HepG2 (cell line): ENCODE measurements around the gene DCTN4. TPM values are rescaled to one million over a fixed set of nuclear protein-coding genes. Genes with fewer than 3 reads are reported as not detected.

Experiments
- AGO2 ChIP-seq: fragments of 200-400 bp; formaldehyde crosslinking; optimal IDR thresholded peaks from 2 replicates; pipeline ENCODE3; 2017; ENCODE audit warnings: mild to moderate bottlenecking, low read depth, low read length, moderate library complexity
- CEBPG ChIP-seq: IDR thresholded peaks from 2 replicates; pipeline ENCODE4 v1.6.1; 2016
- ETS1 ChIP-seq: sonication (generic); formaldehyde crosslinking; IDR thresholded peaks from 2 replicates; pipeline ENCODE4 v1.4.0; 2020; ENCODE audit warnings: missing genetic modification reagents
- HNRNPK ChIP-seq: fragments of 200-400 bp; formaldehyde crosslinking; IDR thresholded peaks from 2 replicates; pipeline ENCODE4 v1.6.1; 2018; ENCODE audit warnings: low read length, low read depth, moderate library complexity, mild to moderate bottlenecking; ENCODE audit not compliant: poor library complexity, severe bottlenecking
- KAT8 ChIP-seq: IDR thresholded peaks from 2 replicates; pipeline ENCODE4 v1.6.1; 2016; ENCODE audit warnings: missing genetic modification reagents, missing compliant biosample characterization
- PAWR ChIP-seq: sonication (generic); formaldehyde crosslinking; IDR thresholded peaks from 2 replicates; pipeline ENCODE4 v1.4.0; 2020; ENCODE audit warnings: missing genetic modification reagents, mild to moderate bottlenecking, borderline replicate concordance
- TOPORS ChIP-seq: sonication (generic); formaldehyde crosslinking; IDR thresholded peaks from 2 replicates; pipeline ENCODE4 v1.8.0; 2023; ENCODE audit warnings: mild to moderate bottlenecking, missing genetic modification reagents
- ZNF441 ChIP-seq: sonication (generic); formaldehyde crosslinking; IDR thresholded peaks from 2 replicates; pipeline ENCODE4 v1.7.0; 2021; ENCODE audit warnings: missing genetic modification reagents, borderline replicate concordance
- ZNF687 ChIP-seq: sonication (generic); formaldehyde crosslinking; IDR thresholded peaks from 2 replicates; pipeline ENCODE4 v1.5.1; 2020; ENCODE audit warnings: mild to moderate bottlenecking, missing genetic modification reagents, moderate library complexity
- ZSCAN29 ChIP-seq: sonication (generic); formaldehyde crosslinking; conservative IDR thresholded peaks from 2 replicates; pipeline ENCODE4 v1.4.0; 2020; ENCODE audit warnings: mild to moderate bottlenecking, missing genetic modification reagents
- polyA plus RNA-seq, 8 experiments: library from polyadenylated mRNA; depleted of rRNA in 3 of 8; stranded (reverse) in 7 of 8; unstranded in 1 of 8; fragments of >200 nt; fragmentation: Illumina TruSeq in 4 of 8; extraction: Trizol in 4 of 8; gene quantifications; 2 replicates each; pipeline versions ENCODE4 v1.2.1 to v1.2.3, GENCODE V29; 2011 to 2016; ENCODE audit warnings: low read depth in 4 of 8, missing spikeins in 1 of 8, mixed read lengths in 1 of 8; ENCODE audit not compliant: insufficient read depth in 1 of 8
- total RNA-seq, 5 experiments: library from RNA; depleted of rRNA; stranded (reverse); fragments of >200 nt; fragmentation: Illumina TruSeq; extraction: Trizol; gene quantifications; 2 replicates each; pipeline ENCODE4 v1.2.3, GENCODE V29; 2016; ENCODE audit warnings: low read depth in 1 of 5
- TF ChIP-seq, protein P1 (sequence below): sonication (generic); formaldehyde crosslinking; IDR thresholded peaks from 2 replicates; pipeline ENCODE4 v1.4.0; 2020; ENCODE audit warnings: missing genetic modification reagents
- TF ChIP-seq, protein P2 (sequence below): sonication (generic); formaldehyde crosslinking; conservative IDR thresholded peaks from 2 replicates; pipeline ENCODE4 v1.4.0; 2020; ENCODE audit warnings: mild to moderate bottlenecking, missing genetic modification reagents, moderate library complexity
- TF ChIP-seq, protein P3 (sequence below): IDR thresholded peaks from 2 replicates; pipeline ENCODE4 v1.6.1; 2016; ENCODE audit warnings: missing compliant biosample characterization, missing genetic modification reagents, borderline replicate concordance

Gene DCTN4
- total and polyA plus RNA-seq, 2 of the 13 experiments (the other 11 are each of a cell fraction or from before 2014, with no cell fraction given) = 24.1 to 26.9 TPM

DNA sequence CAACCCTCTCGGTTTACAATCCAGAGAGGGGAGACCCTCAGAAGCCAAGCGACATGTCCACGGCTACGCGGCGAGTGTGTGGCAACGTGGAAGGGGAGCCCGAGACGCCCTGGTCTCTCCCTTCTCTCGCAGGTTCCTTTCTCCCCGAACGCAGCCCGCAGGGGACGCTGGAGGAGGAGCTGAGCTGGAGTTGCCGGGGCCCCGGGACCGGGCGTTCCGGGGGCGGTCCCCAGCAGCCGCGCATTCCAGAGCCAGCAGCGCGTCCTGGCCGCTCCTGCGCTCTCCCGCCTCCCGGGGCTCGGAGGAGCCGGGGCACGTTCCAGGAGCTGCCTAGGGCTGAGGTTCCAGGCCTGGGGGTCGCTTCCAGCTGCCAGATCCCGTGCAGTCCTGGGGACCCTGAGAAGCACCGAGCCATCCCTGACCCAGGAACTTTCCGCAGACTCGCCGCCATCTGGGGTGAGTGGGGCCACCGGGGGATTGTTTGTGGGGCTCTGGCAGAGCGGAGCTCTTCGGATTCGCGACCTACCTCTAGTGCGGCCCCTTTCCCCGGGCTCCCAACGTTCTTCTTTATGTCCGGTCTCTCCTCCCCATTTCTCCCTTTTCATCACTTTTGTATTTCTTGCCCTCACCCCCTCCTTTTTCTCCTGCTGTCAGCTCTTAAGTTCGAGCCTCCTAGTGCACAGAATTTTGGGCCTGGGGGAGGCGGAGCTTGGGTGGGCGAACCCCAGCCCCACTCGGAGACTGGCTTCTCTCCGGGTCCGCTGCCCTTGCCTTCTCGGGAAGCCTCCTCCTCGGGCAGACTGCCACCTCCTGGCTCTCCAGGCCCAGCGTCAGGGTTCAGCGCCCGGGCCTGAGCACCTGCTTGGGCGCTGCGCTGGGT, 19.9 kb upstream of the DCTN4 start, which contains the start of gene SMIM3 (continued):
- TF ChIP-seq, protein P1, sequence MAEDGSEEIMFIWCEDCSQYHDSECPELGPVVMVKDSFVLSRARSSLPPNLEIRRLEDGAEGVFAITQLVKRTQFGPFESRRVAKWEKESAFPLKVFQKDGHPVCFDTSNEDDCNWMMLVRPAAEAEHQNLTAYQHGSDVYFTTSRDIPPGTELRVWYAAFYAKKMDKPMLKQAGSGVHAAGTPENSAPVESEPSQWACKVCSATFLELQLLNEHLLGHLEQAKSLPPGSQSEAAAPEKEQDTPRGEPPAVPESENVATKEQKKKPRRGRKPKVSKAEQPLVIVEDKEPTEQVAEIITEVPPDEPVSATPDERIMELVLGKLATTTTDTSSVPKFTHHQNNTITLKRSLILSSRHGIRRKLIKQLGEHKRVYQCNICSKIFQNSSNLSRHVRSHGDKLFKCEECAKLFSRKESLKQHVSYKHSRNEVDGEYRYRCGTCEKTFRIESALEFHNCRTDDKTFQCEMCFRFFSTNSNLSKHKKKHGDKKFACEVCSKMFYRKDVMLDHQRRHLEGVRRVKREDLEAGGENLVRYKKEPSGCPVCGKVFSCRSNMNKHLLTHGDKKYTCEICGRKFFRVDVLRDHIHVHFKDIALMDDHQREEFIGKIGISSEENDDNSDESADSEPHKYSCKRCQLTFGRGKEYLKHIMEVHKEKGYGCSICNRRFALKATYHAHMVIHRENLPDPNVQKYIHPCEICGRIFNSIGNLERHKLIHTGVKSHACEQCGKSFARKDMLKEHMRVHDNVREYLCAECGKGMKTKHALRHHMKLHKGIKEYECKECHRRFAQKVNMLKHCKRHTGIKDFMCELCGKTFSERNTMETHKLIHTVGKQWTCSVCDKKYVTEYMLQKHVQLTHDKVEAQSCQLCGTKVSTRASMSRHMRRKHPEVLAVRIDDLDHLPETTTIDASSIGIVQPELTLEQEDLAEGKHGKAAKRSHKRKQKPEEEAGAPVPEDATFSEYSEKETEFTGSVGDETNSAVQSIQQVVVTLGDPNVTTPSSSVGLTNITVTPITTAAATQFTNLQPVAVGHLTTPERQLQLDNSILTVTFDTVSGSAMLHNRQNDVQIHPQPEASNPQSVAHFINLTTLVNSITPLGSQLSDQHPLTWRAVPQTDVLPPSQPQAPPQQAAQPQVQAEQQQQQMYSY = peak; percentile 32; the same call in 1 of the 2 replicates
- TF ChIP-seq TOPORS (CRISPR knock-in tag) (peak; percentile 47; the same call in 1 of the 2 replicates), KAT8 (CRISPR knock-in tag) (peak; percentile 74; the same call in 1 of the 2 replicates), CEBPG (CRISPR knock-in tag) (0 out of 2 replicates have a peak, but pooled peaks have one; percentile 7), HNRNPK (no peak), AGO2 (peak; percentile 44), ZSCAN29 (CRISPR knock-in tag) (no peak), PAWR (CRISPR knock-in tag) (no peak), ETS1 (CRISPR knock-in tag) (no peak), ZNF441 (no peak; the same call in 1 of the 2 replicates), ZNF687 (CRISPR knock-in tag) (peak; percentile 93)
- TF ChIP-seq, protein P2, sequence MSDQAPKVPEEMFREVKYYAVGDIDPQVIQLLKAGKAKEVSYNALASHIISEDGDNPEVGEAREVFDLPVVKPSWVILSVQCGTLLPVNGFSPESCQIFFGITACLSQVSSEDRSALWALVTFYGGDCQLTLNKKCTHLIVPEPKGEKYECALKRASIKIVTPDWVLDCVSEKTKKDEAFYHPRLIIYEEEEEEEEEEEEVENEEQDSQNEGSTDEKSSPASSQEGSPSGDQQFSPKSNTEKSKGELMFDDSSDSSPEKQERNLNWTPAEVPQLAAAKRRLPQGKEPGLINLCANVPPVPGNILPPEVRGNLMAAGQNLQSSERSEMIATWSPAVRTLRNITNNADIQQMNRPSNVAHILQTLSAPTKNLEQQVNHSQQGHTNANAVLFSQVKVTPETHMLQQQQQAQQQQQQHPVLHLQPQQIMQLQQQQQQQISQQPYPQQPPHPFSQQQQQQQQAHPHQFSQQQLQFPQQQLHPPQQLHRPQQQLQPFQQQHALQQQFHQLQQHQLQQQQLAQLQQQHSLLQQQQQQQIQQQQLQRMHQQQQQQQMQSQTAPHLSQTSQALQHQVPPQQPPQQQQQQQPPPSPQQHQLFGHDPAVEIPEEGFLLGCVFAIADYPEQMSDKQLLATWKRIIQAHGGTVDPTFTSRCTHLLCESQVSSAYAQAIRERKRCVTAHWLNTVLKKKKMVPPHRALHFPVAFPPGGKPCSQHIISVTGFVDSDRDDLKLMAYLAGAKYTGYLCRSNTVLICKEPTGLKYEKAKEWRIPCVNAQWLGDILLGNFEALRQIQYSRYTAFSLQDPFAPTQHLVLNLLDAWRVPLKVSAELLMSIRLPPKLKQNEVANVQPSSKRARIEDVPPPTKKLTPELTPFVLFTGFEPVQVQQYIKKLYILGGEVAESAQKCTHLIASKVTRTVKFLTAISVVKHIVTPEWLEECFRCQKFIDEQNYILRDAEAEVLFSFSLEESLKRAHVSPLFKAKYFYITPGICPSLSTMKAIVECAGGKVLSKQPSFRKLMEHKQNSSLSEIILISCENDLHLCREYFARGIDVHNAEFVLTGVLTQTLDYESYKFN (CRISPR knock-in tag) = peak; percentile 38
- TF ChIP-seq, protein P3, sequence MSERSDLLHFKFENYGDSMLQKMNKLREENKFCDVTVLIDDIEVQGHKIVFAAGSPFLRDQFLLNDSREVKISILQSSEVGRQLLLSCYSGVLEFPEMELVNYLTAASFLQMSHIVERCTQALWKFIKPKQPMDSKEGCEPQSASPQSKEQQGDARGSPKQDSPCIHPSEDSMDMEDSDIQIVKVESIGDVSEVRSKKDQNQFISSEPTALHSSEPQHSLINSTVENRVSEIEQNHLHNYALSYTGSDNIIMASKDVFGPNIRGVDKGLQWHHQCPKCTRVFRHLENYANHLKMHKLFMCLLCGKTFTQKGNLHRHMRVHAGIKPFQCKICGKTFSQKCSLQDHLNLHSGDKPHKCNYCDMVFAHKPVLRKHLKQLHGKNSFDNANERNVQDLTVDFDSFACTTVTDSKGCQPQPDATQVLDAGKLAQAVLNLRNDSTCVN (CRISPR knock-in tag) = peak; percentile 51; the same call in 1 of the 2 replicates
